AG04449 (cell line): ENCODE data around the gene CLIC5.
A peak's percentile ranks its signal among the peaks of the same experiment; 100 is the strongest.

Experiments
- CTCF ChIA-PET: fragments of 350-600 bp; formaldehyde crosslinking; extraction: SDS; loops from one replicate; lab custom pipeline; 2021; ENCODE audit warnings: antibody characterized with exemption; lab: Yijun Ruan, JAX
- POLR2A ChIA-PET: fragments of 400-600, 350-600 bp; formaldehyde crosslinking; extraction: SDS; loops from one replicate; lab custom pipeline; 2020; ENCODE audit warnings: antibody characterized with exemption, inconsistent platforms; lab: Yijun Ruan, JAX
- DNase-seq: peaks from one replicate; pipeline ENCODE4 v3.0.0-alpha.2; 2010; ENCODE audit warnings: low read depth, low spot score
- H3K4me3 ChIP-seq: 2 replicates; pipeline ENCODE4 v1.5.1; 2011; ENCODE audit warnings: low read depth, mild to moderate bottlenecking, control low read depth, low read length
- CTCF ChIP-seq: IDR thresholded peaks from one replicate; pipeline ENCODE4 v1.5.1; 2011; ENCODE audit warnings: mild to moderate bottlenecking, moderate library complexity, low read length, control low read depth, inconsistent platforms; ENCODE audit not compliant: insufficient read depth; ENCODE audit errors: missing control alignments

Gene CLIC5

GRCh38 chr6:45942953-45943352 is 72.7 kb downstream of the CLIC5 start:
- DNase-seq = no peak

DNA sequence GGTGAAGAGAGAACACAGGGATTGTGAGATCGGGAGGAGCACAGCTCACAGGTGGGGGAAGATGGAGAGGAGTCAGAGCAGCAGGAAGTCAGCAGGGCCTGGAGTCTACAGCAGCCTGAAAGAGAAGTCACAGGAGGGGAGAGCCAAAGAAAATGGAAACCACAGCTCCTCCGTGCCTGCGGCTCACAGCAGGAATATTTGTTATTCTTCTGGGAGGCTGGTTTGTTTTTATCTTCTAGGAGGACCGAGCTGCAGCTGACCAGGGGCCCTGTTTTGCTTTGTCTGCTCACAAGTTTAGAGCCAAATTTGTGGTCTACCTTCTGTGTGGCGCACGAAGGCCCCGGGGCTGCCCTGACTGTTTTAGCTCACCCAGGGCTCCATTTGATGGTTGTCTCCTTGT is 81.8 kb downstream of the CLIC5 start:
- no peak for TF ChIP-seq CTCF
- ChIA-PET POLR2A (no interaction called here), CTCF (interaction anchor here (0.9 to 8.0 kb wide), 5 partner anchors 9 to 1303 kb away, joined by 3 to 106 read pairs (median 5); no protein-coding TSS in a partner anchor)
- no peak for DNase-seq
- no peak overlapping the region for H3K4me3 ChIP-seq

More at GRCh38 chr6:45942953-45943352, 72.7 kb downstream of the CLIC5 start:
- no peak for TF ChIP-seq CTCF
- CTCF ChIA-PET = interaction anchor here (0.8 to 9.1 kb wide), 2 partner anchors 12 to 478 kb away, joined by 3 to 106 read pairs; no protein-coding TSS in a partner anchor
- POLR2A ChIA-PET = no interaction called here
- H3K4me3 ChIP-seq = no peak overlapping the region

- POLR2A ChIA-PET = no interaction called here
- H3K4me3 ChIP-seq = no peak overlapping the region
- CTCF ChIA-PET = interaction anchor here (0.8 to 8.0 kb wide), 28 partner anchors 9 to 1456 kb away, joined by 3 to 106 read pairs (median 4); no protein-coding TSS in a partner anchor
- no peak for DNase-seq
- no peak for TF ChIP-seq CTCF
Observed at GRCh38 chr6:45931232-45931631, 84.4 kb downstream of the CLIC5 start.

GRCh38 chr6:45930420-45931040 is 85.1 kb downstream of the CLIC5 start:
- TF ChIP-seq CTCF = peak; percentile 94
- ChIA-PET CTCF (interaction anchor here (0.6 to 8.0 kb wide), 38 partner anchors 9 to 1461 kb away, joined by 3 to 106 read pairs (median 3); no protein-coding TSS in a partner anchor), POLR2A (no interaction called here)
- no peak for DNase-seq
- H3K4me3 ChIP-seq = no peak overlapping the region

- CTCF ChIA-PET = interaction anchor here (0.6 to 8.0 kb wide), 22 partner anchors 8 to 1460 kb away, joined by 3 to 106 read pairs (median 4); no protein-coding TSS in a partner anchor
- H3K4me3 ChIP-seq = no peak overlapping the region
- POLR2A ChIA-PET = no interaction called here
- no peak for TF ChIP-seq CTCF
- no peak for DNase-seq
Observed at GRCh38 chr6:45929421-45930361, 86.0 kb downstream of the CLIC5 start.
